HepG2 (cell line): ENCODE data around the gene DRD1.

Experiments used
- HNRNPK ChIP-seq: fragments of 200-400 bp; formaldehyde crosslinking; IDR thresholded peaks from 2 replicates; pipeline ENCODE4 v1.6.1; 2018; ENCODE audit warnings: low read length, low read depth, moderate library complexity, mild to moderate bottlenecking; ENCODE audit not compliant: poor library complexity, severe bottlenecking
- KLF16 ChIP-seq, 2 experiments: sonication (generic) in 1 of 2; formaldehyde crosslinking in 1 of 2; IDR thresholded peaks; 2 replicates each; pipeline versions ENCODE4 v1.6.1 to v1.8.0; 2016 to 2023; ENCODE audit warnings: missing genetic modification reagents in 2 of 2, missing compliant biosample characterization in 1 of 2
- PHF8 ChIP-seq: sonication (generic); formaldehyde crosslinking; IDR thresholded peaks from 2 replicates; pipeline ENCODE4 v1.5.0; 2020; ENCODE audit warnings: missing genetic modification reagents
- REL ChIP-seq: sonication (generic); formaldehyde crosslinking; conservative IDR thresholded peaks from 2 replicates; pipeline ENCODE4 v1.8.0; 2022; ENCODE audit warnings: mild to moderate bottlenecking, missing genetic modification reagents, moderate library complexity
- RFXAP ChIP-seq: sonication (generic); formaldehyde crosslinking; IDR thresholded peaks from 2 replicates; pipeline ENCODE4 v1.4.0; 2020; ENCODE audit warnings: missing genetic modification reagents, borderline replicate concordance
- TCF7L2 ChIP-seq: IDR thresholded peaks from 2 replicates; pipeline ENCODE4 v1.6.1; 2011; ENCODE audit warnings: mild to moderate bottlenecking, low read depth, low read length, moderate library complexity
- ZNF570 ChIP-seq: sonication (generic); formaldehyde crosslinking; IDR thresholded peaks from 2 replicates; pipeline ENCODE4 v1.4.0; 2020; ENCODE audit warnings: mild to moderate bottlenecking, missing genetic modification reagents, borderline replicate concordance
- ZNF598 ChIP-seq: sonication (generic); formaldehyde crosslinking; IDR thresholded peaks from 2 replicates; pipeline ENCODE4 v1.5.1; 2020; ENCODE audit warnings: mild to moderate bottlenecking, missing genetic modification reagents, borderline replicate concordance
- ZNF652 ChIP-seq: IDR thresholded peaks from 2 replicates; pipeline ENCODE4 v1.6.1; 2016; ENCODE audit warnings: low read depth, borderline replicate concordance
- TF ChIP-seq, protein P1 (sequence below): sonication (generic); formaldehyde crosslinking; IDR thresholded peaks from 2 replicates; pipeline ENCODE4 v1.4.0; 2020; ENCODE audit warnings: missing genetic modification reagents, borderline replicate concordance
- TF ChIP-seq, protein P2 (sequence below): sonication (generic); formaldehyde crosslinking; IDR thresholded peaks from 2 replicates; pipeline ENCODE4 v1.4.0; 2020; ENCODE audit warnings: missing genetic modification reagents
- TF ChIP-seq, protein P3 (sequence below): sonication (generic); formaldehyde crosslinking; IDR thresholded peaks from 2 replicates; pipeline ENCODE4 v1.5.0; 2020; ENCODE audit warnings: mild to moderate bottlenecking, missing genetic modification reagents, moderate library complexity

DNA sequence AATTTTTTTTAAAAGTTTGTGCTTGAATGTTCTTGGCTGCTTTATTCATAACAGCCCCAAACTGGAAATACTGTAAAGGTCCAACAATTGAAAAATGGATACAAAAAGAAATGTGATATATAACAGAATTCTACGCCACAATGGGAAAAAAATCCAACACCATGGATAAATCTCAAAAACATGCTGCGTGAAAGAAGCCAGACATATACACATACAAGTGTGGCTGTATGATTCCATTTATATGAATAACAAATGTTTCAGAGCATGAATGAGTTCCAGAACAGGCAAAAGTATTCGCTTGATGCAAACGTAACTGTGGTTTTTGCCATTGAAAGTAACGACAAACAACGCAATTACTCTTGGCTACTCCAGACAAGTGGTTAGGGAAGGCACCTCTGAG is 27.2 kb upstream of the DRD1 start:
- TF ChIP-seq PHF8 (CRISPR knock-in tag) (no peak), KLF16 (CRISPR knock-in tag; IDR thresholded peaks at IDR 0.05) (no peak), ZNF652 (CRISPR knock-in tag) (no peak), HNRNPK (no peak), RFXAP (CRISPR knock-in tag) (no peak), ZNF598 (CRISPR knock-in tag) (no peak), ZNF570 (CRISPR knock-in tag) (no peak), TCF7L2 (no peak), REL (CRISPR knock-in tag) (no peak)
- TF ChIP-seq, protein P1, sequence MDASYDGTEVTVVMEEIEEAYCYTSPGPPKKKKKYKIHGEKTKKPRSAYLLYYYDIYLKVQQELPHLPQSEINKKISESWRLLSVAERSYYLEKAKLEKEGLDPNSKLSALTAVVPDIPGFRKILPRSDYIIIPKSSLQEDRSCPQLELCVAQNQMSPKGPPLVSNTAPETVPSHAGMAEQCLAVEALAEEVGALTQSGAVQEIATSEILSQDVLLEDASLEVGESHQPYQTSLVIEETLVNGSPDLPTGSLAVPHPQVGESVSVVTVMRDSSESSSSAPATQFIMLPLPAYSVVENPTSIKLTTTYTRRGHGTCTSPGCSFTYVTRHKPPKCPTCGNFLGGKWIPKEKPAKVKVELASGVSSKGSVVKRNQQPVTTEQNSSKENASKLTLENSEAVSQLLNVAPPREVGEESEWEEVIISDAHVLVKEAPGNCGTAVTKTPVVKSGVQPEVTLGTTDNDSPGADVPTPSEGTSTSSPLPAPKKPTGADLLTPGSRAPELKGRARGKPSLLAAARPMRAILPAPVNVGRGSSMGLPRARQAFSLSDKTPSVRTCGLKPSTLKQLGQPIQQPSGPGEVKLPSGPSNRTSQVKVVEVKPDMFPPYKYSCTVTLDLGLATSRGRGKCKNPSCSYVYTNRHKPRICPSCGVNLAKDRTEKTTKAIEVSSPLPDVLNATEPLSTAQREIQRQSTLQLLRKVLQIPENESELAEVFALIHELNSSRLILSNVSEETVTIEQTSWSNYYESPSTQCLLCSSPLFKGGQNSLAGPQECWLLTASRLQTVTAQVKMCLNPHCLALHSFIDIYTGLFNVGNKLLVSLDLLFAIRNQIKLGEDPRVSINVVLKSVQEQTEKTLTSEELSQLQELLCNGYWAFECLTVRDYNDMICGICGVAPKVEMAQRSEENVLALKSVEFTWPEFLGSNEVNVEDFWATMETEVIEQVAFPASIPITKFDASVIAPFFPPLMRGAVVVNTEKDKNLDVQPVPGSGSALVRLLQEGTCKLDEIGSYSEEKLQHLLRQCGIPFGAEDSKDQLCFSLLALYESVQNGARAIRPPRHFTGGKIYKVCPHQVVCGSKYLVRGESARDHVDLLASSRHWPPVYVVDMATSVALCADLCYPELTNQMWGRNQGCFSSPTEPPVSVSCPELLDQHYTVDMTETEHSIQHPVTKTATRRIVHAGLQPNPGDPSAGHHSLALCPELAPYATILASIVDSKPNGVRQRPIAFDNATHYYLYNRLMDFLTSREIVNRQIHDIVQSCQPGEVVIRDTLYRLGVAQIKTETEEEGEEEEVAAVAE (CRISPR knock-in tag): no peak
- TF ChIP-seq, protein P2, sequence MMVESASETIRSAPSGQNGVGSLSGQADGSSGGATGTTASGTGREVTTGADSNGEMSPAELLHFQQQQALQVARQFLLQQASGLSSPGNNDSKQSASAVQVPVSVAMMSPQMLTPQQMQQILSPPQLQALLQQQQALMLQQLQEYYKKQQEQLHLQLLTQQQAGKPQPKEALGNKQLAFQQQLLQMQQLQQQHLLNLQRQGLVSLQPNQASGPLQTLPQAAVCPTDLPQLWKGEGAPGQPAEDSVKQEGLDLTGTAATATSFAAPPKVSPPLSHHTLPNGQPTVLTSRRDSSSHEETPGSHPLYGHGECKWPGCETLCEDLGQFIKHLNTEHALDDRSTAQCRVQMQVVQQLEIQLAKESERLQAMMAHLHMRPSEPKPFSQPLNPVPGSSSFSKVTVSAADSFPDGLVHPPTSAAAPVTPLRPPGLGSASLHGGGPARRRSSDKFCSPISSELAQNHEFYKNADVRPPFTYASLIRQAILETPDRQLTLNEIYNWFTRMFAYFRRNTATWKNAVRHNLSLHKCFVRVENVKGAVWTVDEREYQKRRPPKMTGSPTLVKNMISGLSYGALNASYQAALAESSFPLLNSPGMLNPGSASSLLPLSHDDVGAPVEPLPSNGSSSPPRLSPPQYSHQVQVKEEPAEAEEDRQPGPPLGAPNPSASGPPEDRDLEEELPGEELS (CRISPR knock-in tag): no peak
- TF ChIP-seq, protein P3, sequence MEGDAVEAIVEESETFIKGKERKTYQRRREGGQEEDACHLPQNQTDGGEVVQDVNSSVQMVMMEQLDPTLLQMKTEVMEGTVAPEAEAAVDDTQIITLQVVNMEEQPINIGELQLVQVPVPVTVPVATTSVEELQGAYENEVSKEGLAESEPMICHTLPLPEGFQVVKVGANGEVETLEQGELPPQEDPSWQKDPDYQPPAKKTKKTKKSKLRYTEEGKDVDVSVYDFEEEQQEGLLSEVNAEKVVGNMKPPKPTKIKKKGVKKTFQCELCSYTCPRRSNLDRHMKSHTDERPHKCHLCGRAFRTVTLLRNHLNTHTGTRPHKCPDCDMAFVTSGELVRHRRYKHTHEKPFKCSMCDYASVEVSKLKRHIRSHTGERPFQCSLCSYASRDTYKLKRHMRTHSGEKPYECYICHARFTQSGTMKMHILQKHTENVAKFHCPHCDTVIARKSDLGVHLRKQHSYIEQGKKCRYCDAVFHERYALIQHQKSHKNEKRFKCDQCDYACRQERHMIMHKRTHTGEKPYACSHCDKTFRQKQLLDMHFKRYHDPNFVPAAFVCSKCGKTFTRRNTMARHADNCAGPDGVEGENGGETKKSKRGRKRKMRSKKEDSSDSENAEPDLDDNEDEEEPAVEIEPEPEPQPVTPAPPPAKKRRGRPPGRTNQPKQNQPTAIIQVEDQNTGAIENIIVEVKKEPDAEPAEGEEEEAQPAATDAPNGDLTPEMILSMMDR (CRISPR knock-in tag): no peak
